HG03571 (cell line): ENCODE measurements around the gene SRMS.
"Not testable (repeated sequence)": the region's sequence is repeated elsewhere in the genome, so short reads cannot be mapped to it uniquely, and the experiment has no call there.

Experiments used
- ATAC-seq: cut with Tn5 transposase; IDR thresholded peaks from one replicate; pipeline ENCODE4 v1.9.1; 2021; ENCODE audit not compliant: unreplicated experiment

Gene SRMS

DNA sequence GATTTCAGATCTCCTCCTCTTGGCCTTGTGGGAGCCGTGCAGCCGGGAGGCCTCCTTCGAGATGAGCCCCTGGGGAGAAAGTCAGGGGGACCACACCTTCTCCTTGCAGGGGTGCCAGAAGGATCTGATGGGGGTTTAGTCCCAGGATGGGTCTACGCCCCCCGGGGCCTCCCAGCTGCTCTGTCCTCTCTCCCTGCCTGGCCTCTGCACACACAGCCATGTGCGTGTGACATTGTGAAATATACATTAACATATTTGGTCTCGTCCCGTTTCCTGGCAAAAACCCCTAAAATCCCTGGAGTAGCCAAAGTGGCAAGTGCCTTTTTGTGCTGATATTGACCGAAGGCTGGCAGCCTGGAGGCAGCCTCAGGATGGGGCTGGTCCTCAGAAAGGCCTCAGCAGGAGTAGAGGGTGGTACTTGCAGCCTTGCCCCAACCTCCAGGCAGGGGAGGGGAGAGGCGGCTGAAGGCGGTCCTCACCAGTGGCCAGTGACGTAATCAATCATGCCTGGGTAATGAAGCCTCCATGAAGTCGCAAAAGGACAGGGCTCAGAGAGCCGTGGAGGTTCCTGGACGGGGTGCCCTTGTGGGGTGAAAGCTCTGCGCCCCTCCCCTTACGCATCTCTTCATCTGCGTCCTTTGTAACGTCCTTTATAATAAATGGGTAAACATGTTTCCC lies 31.6 kb upstream of the SRMS start:
- ATAC-seq: no peak

DNA sequence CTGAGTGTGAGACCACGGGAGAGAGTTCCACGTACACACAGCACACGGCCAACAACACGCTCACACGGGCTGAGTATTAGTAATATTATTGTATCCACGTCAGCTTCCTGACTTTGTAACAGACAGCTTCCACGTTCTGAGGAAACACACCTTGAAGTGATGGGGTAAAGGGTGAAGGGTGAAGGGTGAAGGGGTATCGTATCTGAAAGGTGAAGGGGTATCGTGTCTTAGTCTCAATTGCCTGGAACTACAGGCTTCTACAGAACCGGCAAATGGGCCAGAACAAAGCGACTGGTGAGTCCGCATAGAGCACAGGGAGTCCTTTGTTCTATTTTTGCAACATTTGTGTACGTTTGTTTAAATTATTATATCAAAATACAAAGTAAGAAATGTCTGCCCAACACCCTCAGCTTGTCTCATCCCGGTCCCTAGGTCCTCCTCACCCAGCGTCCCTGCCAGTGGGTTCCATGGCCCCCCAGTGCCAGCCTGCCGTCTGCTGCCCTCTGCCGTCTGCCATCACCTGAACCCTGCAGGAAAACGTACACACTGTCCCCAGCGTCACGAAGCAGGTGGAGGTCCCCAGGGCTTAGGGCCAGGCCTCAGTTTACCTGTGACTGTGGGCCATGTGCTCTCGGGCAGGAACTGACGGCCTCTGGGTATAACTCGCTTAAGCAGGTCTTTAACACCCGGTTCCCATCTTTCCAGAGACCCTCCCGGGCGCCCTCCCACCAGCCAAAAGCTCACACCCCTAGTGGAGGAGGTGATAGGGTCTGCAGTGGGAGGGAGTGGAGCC lies 30.9 kb upstream of the SRMS start:
- ATAC-seq: no peak

DNA sequence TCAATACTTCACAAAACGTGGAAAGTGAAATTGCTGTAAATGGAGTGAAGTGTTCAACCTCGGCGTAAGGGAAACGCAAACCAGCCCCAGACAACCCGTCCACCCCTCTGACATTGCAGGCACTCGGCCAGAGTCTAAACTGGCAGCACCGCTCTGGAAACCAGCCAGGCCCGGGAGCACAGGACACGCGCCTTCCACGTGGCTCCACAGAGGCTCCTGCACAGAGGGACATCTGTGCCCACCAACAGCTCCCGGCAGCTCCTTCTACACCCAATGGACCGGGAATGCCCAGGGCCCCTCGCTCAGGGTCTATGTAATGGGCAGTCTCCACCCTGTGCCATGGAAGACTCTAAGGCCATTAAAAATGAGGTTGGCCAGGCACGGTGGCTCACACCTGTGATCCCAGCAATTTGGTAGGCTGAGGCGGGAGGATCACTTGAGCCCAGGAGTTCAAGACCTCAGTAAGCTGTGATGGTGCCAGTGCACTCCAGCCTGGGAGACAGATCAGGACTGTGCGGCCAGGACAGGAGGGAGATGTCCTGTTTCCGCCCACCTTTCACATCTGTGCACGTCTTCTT lies 29.9 kb upstream of the SRMS start:
- no peak for ATAC-seq

DNA sequence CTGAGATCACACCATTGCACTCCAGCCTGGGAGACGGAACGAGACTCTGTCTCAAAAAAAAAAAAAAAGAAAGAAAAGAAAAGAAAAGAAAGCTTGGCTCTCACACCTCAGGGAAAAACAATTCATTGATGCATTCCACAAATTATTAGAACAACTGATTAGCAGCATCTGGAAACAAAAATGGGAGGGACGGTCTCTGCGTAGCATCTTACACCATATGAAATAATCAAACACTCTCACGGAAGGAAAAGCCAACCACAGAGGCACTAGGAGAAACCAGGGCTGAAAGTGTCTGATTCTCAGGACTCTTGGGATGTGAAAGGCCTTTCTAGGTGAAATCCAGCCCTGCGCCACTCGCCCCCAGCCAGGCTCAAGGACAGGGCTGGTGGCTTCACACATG lies 28.8 kb upstream of the SRMS start:
- ATAC-seq: no peak

DNA sequence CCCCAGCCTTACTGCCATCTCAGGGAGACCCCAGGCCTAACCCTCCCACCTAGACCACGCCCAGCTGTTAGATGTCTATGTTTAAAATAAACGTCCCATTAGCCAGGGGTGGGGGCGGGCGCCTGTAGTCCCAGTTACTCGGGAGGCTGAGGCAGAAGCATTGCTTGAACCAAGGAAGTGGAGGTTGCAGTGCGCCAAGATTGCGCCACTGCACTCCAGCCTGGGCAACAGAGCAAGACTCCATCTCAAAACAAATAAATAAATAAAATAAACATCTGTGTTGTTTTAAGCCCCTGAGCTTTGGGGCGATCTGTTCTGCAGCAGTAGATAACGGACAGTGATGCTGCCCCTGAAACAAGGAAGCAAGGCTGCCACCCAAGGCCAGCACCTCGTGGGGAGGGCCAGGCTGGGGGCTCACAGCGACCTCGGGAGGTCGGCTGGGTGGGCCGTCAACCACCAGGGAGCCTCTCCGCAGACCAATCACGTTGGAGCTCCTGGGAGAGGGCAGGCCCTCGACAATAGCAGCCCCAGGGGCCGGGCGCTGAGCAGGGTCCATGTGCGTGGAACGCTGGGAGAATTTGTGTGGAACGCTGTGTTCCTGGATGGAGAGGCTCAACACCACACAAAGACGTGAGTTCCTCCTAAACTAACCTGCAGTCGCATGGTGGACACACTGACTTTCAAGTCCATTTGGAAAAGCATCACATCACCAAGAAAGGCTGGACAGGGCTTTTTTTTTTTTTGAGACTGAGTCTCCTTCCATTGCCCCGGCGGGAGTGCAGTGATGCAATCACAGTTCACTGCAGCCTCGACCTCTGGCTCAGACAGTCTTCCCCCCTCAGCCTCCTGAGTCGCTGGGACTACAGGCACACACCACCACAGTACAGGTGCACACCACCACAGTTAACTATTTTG lies 27.5 kb upstream of the SRMS start:
- no peak for ATAC-seq

DNA sequence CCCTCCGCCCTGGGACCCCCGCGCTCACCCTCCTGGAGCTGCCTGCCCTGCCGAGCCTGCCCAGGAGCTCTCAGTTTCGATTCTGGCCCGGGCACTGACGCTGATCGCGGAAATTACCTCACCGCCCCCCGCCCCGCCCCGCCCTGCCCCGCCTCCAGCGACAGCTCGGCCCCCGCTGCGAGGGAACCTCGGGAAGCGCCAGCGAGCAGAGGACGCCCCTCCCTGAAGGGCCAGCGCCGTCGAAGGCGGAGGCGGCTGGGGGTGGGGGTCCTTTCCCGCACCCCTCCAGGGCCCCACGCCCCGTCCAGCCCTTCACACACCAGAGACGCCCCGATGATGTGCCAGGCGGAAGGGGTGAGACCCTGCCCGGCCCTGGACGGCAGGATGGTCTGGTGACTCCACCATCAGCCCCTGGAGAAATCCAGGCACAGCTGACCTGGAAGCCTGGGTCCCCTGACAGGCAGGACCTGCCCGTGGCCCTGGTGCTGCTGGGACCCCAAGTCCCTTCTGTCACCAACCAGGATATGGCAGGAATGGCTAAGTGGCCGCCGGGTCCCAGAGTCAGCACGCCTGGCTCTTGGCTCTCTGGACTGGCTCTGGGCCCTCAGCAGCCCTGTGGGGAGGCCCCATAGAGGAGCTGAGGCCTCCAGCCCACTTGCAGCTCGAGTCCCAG lies 26.7 kb upstream of the SRMS start, which contains the start of gene HELZ2:
TSS of gene HELZ2 (minus strand) at position 84 of the 673 bp plus-strand sequence. CDS start 1,854 bp downstream, outside the sequence.
- no peak for ATAC-seq

DNA sequence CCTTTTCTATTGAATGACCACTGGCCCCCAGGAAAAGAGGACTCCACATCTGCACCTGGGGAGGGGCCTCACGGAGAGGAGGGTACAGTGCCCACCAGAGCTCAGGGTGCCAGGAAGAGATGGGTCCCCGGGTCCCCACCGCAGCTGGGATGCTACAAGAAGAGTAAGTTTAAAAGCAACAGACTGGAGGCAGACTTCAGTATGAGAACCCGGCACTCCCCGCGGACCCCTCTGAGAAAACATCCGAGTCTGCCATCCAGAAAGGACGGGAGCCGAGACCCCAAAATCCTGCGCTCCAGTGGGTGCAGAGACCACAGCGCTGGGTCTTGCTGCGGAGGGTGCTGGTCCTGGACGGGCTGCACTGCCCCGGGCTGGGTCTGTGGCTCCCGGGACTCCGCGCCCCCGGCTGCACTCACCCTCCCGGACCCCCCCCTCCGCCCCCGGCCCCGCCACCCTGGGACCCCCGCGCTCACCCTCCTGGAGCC lies 26.1 kb upstream of the SRMS start:
- ATAC-seq: no peak

DNA sequence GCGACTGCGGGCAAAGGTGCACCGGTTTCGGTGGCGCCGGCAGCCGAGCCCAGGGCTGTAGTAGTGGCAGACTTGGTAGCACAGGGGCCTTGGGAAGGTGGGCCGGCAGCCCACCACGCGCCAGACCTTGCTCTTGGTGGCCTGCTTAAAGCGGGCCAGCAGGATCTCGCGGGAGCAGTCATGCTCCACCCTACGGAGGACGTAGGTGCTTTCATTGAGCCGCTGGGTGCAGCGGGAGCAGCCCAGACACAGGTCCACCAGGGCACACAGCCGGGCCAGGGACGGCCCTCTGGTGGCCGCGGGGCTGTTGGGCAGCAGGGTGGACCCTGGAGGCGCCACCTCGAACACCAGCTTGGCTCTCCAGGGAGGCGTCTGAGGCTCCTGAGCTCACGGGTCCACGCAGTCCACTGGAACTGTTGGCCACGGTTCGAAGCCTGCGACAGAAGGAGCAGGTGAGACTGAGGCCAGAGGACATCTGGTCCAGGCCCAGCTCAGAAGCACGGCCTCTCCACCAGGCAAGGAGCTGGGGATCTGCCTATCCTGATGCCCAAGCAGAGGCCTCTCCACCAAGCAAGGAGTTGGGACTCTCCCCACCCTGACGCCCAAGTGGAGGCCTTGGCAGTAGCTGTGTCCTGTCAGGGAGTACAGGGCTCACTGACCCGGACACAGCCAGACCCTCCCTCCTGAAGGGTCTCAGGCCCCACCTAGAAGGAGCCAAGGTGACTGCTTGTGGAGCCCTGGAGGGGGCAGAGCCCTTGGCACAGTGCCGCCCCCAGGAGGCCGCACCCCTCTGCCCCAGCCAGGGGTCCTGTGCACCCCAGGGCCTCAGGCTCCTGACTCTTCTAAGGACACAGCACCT lies 25.5 kb upstream of the SRMS start:
- ATAC-seq: no peak

DNA sequence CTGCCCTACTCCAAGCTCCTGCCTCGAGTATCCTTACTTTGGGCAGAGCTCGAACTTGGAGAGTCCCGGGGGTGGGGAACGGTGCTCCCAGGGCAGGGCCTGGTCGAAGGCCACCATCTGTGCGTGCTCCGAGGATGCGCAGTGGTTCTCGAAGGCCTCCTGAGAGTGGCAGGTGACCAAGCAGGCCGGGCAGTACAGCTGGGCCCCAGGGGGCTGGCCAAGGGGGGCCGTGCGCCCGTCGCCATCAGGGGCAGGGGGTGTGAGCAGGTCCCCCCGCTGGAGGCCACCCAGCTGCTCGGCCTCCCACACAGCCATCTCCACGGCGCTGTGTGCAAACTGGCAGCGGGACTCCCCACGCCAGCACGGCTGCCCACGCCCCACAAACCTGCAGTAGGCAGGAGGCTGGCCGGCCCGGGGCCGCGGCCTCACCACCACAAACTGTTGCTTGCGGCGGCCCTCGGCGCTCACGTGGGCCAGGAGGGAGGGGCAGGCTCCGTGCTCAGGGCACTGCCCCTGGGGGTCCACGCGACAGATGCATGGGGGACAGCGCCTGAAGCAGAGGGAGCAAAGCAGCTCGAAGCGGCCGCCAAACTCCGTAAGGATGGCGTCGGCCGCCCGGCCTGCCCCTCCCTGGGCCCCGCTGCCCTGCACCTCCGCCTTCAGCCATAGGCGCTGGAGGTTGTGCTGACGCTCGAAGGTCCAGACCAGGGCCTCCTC lies 24.7 kb upstream of the SRMS start:
- ATAC-seq: no peak

DNA sequence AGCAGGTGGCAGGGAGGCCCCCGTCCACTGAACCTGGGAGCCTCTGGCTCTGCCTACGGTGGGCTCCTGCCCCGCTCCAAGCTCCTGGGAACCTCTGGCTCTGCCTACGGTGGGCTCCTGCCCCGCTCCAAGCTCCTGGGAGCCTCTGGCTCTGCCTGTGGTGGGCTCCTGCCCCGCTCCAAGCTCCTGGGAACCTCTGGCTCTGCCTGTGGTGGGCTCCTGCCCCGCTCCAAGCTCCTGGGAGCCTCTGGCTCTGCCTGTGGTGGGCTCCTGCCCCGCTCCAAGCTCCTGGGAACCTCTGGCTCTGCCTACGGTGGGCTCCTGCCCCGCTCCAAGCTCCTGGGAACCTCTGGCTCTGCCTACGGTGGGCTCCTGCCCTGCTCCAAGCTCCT lies 23.5 kb upstream of the SRMS start:
- ATAC-seq: not testable (repeated sequence)

DNA sequence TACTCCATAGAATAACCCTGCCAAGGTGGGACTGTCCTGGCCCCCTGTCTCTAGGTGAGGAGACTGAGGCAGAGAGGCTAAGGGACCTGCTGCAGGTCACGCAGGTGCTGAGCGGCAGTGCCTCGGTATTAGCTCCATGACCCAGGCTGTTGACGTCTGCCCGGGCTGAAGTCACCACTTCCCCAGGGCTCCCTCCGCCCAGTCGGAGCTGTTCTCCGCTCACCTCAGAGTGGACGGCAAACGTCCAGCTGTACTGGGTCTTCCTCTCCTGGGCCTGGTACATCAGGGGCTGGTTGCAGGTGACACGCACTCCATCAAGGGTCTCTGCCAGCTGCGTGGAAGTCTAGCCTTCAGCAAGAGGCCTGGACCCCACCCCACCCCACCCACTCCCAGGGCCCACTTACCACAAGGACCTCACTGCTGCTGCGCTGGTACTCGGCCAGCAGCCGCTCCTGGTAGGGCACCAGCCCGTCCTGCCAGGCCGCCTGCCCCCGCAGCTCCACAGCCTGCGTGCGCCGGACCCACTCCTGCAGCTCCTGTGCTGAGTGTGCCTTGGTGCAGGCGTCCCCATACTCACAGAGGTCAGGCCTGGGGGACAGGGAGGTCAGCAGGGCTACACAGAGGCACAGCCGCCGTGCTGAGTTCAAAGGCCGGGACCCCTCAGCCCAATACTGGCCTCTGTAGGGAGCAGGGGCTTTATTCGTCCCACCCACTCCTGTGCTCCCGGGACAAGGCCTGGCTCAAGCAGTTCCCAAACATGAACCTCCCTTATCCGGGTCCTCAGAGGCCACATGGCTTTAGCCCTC lies 22.9 kb upstream of the SRMS start:
- no peak for ATAC-seq

DNA sequence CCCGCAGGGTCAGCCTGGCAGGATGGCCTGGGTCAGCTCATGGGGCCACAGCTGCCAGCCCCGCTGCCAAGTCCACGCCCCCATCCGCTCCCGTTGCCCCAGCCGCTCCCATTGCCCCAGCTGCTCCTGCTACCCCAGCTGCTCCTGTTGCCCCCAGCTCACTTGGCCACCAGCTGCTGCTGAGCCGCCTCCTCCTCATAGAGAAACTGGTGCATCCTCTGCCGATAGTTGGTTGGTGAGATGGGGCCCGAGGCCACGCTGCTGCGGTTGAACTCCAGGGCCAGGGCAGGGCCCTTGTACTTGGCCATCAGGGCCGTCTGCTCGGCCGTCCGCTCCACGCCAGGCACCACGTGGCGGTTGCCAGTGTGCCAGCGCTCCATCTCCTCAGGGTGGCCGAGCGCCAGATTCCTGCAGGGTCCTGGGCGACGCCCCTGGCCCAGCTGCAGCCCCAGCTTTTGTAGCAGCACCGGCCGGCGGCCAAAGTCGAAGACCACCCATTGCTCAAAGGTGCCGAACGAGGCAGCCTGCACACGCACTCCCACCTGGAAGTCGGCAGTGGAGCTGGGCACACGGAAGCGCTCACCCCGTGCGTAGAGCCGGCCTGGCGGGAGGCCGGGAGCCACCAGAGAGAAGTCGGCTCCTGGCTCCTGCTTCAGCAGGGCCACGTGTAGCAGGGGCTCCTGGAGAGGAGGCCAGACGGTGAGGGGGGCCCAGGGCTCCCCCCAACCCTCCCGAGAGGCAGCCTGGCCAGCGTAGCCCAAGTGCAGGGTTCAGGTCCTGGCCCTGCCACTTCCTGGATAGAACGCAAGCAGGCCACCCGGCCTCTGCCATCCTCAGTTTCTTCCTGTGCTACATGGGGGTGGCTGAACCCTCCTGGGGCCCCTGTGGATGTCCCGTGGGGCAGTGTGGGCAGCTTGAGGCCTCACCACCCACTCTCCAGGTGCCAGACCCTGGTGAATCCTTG lies 21.7 kb upstream of the SRMS start:
- ATAC-seq: no peak

DNA sequence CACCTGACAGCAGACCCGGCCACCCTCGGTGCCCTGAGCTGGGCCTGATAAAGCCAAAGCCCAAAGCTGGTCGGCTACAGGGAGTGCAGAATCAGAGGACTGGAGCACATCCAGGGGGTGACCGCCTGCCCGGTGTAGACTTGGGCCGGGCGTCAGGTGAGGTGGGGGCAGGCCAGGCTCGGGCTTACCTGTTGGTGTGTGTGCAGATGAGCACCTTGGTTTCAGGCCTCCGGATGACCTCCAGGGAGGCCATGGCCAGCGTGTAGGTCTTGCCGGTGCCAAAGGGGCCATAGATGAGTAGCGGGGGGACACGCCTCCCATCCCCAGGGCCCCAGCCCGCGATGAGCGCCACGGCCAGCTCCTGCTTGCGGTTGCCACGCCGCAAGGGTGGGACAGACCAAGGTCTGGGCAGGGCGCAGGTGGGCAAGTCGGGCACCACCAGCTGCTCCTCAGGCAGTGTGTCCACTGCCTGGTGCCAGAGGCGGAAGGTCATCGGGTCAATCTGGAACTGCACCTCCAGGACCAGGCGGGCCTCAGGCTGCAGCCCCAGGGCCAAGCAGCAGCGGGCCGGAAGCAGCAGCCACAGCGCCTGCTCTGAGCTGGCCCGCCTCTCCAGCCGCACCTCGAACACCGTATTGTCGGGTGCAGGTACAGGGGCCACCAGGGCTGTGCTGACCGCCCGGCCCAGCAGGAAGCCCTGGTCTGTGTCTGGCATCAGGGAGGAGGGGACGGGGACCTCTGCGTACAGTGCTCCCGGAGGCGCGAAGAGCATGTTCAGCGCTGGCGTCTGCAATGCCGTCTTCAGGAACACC lies 20.8 kb upstream of the SRMS start:
- ATAC-seq: no peak

DNA sequence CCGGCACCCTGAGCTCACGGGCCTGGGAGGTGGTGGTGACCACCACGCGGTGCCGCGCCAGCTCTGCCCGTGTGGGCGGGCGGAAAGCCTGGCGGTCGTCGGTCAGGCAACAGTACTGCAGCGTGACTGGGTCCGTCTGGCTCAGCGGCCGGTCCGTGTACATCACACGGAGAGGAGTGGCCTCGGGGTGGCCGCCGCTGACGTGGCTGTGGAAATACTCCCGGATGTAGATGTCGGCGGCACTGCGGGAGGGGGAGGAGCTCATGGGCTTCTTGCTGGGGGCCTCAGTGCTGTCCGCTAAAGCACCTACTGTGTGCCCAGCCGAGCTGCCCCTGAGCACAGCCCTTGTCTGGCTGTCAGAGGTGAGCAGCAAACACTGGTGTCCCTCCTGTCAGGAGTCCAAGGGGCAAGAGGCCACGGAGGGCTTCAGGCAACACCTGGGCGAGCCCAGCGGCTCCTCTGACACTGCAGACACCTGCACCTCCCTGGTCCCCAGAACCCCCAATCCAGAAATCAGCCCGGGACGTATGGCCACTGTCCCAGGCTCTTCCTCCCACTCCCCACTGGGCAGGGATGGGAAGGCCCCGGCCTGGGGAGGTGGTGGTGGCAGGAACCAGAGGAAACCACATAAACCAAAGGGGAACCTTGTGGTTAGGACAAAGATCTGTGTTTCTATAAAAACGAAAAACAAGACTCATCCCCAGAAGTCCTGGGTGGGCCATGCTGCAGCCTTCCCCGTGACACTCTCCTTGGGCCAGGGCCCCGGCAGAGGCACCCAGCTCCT lies 20.0 kb upstream of the SRMS start:
- no peak for ATAC-seq

DNA sequence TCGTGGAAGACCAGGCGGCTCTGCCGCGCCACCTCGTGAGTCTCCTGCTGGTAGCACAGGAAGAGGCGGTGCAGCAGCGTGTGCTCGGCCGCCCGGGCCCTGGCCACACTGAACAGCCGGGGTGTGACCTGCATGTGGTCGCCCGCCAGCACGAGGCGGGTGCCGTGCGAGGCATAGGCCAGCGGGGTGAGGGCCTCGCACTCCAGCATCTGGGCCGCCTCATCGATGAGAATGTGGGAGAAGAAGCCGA lies 19.5 kb upstream of the SRMS start:
- ATAC-seq: no peak
